Measurements from ENCODE around the gene HSP90B1. TPM values are rescaled to one million over a fixed set of nuclear protein-coding genes. Genes with fewer than 3 reads are reported as not detected.

The HSP90B1 gene
- 496 and 954 TPM in 2 replicates for total RNA-seq (2016; rRNA removed; fragmentation: Illumina TruSeq; extraction: Trizol)
- total RNA-seq (2016; cell fraction: cytosol; rRNA removed; fragmentation: Illumina TruSeq; extraction: Trizol; ENCODE audit: low read depth): 47.0 and 69.8 TPM in 2 replicates
- 468 and 962 TPM in 2 replicates for total RNA-seq (2016; cell fraction: insoluble cytoplasmic fraction; rRNA removed; fragmentation: Illumina TruSeq; extraction: Trizol)
- 69.5 and 84.4 TPM in 2 replicates for total RNA-seq (2016; cell fraction: membrane; rRNA removed; fragmentation: Illumina TruSeq; extraction: Trizol)
- total RNA-seq (2016; cell fraction: nucleus; rRNA removed; fragmentation: Illumina TruSeq; extraction: Trizol): 1,047 and 1,178 TPM in 2 replicates
- polyA plus RNA-seq (2011; rRNA removed): 621 and 800 TPM in 2 replicates
- polyA plus RNA-seq (2011; cell fraction: cytosol; rRNA removed): 280 and 440 TPM in 2 replicates
- 376 and 536 TPM in 2 replicates for polyA plus RNA-seq (2011; cell fraction: nucleus; rRNA removed)
- 1,055 and 1,205 TPM in 2 replicates for polyA plus RNA-seq (2012)
- 44.1 and 50.8 TPM in 2 replicates for polyA plus RNA-seq (2016; cell fraction: cytosol; fragmentation: Illumina TruSeq; extraction: Trizol; ENCODE audit: low read depth)
- polyA plus RNA-seq (2016; cell fraction: insoluble cytoplasmic fraction; fragmentation: Illumina TruSeq; extraction: Trizol; ENCODE audit: low read depth): 498 and 522 TPM in 2 replicates
- 50.1 and 59.6 TPM in 2 replicates for polyA plus RNA-seq (2016; cell fraction: membrane; fragmentation: Illumina TruSeq; extraction: Trizol; ENCODE audit: low read depth)
- 1,450 and 1,620 TPM in 2 replicates for polyA plus RNA-seq (2016; cell fraction: nucleus; fragmentation: Illumina TruSeq; extraction: Trizol; ENCODE audit: insufficient read depth, low read depth)
- polyA minus RNA-seq (2011; rRNA and poly(A)+ RNA removed; ENCODE audit: low replicate concordance): 80.4 and 149 TPM in 2 replicates
- 307 and 357 TPM in 2 replicates for polyA minus RNA-seq (2011; cell fraction: cytosol; rRNA and poly(A)+ RNA removed)
- polyA minus RNA-seq (2011; cell fraction: nucleus; rRNA and poly(A)+ RNA removed): 422 and 476 TPM in 2 replicates
- Bru-seq, nascent RNA: percentile 98 among the genes with signal in this experiment
- percentile 99 among the genes with signal in this experiment for BruChase-seq, experiment 1, labeled RNA remaining after a 6-hour chase
- percentile 98 among the genes with signal in this experiment for BruChase-seq, experiment 2, labeled RNA remaining after a 2-hour chase
- long read RNA-seq, experiment 1, transcript HSP90B1-201 (18 exons, 2,858 nt): major isoform, 229 of 737 reads
- long read RNA-seq, experiment 1, partial matches to known transcripts: 462 of 737 reads
- long read RNA-seq, experiment 1, other reads (novel, unspliced or antisense): 45 of 737 reads
- long read RNA-seq, experiment 2, transcript HSP90B1-201 (18 exons, 2,858 nt): major isoform, 379 of 1,253 reads
- long read RNA-seq, experiment 2, partial matches to known transcripts: 643 of 1,253 reads
- long read RNA-seq, experiment 2, other reads (novel, unspliced or antisense): 231 of 1,253 reads

- peak; percentile 86 for FAIRE-seq
- intact Hi-C loops (cut with micrococcal nuclease; ENCODE audit: unreplicated experiment): loop anchor here (1.0 to 10.0 kb wide), 3 partner anchors 27 to 155 kb away; partner anchors contain the start of gene TDG
- no TSS peak for BruUV-seq (replicated peaks)
- TF ChIP-seq HMG20B (CRISPR knock-in tag; conservative IDR thresholded peaks at IDR 0.05) (no peak), ZNF253 (CRISPR knock-in tag; IDR thresholded peaks at IDR 0.05; ENCODE audit: borderline replicate concordance) (peak; percentile 59; the same call in 1 of the 2 replicates), NFE2L1 (CRISPR knock-in tag; IDR thresholded peaks at IDR 0.05; ENCODE audit: borderline replicate concordance) (no peak), STAT6 (CRISPR knock-in tag; IDR thresholded peaks at IDR 0.05; ENCODE audit: borderline replicate concordance) (no peak), ZNF816 (CRISPR knock-in tag; IDR thresholded peaks at IDR 0.05; ENCODE audit: borderline replicate concordance) (0 out of 2 replicates have a peak, but pooled peaks have one; percentile 50), ZFP62 (CRISPR knock-in tag; IDR thresholded peaks at IDR 0.05) (no peak)
- TF ChIP-seq, protein P1, sequence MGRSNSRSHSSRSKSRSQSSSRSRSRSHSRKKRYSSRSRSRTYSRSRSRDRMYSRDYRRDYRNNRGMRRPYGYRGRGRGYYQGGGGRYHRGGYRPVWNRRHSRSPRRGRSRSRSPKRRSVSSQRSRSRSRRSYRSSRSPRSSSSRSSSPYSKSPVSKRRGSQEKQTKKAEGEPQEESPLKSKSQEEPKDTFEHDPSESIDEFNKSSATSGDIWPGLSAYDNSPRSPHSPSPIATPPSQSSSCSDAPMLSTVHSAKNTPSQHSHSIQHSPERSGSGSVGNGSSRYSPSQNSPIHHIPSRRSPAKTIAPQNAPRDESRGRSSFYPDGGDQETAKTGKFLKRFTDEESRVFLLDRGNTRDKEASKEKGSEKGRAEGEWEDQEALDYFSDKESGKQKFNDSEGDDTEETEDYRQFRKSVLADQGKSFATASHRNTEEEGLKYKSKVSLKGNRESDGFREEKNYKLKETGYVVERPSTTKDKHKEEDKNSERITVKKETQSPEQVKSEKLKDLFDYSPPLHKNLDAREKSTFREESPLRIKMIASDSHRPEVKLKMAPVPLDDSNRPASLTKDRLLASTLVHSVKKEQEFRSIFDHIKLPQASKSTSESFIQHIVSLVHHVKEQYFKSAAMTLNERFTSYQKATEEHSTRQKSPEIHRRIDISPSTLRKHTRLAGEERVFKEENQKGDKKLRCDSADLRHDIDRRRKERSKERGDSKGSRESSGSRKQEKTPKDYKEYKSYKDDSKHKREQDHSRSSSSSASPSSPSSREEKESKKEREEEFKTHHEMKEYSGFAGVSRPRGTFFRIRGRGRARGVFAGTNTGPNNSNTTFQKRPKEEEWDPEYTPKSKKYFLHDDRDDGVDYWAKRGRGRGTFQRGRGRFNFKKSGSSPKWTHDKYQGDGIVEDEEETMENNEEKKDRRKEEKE (IDR thresholded peaks at IDR 0.05): no peak
- TF ChIP-seq, protein P2, sequence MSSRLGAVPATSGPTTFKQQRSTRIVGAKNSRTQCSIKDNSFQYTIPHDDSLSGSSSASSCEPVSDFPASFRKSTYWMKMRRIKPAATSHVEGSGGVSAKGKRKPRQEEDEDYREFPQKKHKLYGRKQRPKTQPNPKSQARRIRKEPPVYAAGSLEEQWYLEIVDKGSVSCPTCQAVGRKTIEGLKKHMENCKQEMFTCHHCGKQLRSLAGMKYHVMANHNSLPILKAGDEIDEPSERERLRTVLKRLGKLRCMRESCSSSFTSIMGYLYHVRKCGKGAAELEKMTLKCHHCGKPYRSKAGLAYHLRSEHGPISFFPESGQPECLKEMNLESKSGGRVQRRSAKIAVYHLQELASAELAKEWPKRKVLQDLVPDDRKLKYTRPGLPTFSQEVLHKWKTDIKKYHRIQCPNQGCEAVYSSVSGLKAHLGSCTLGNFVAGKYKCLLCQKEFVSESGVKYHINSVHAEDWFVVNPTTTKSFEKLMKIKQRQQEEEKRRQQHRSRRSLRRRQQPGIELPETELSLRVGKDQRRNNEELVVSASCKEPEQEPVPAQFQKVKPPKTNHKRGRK (CRISPR knock-in tag; IDR thresholded peaks at IDR 0.05): no peak
These were observed at the start of gene HSP90B1 for GRCh38 chr12:103930034-103930786. HSP90B1 (plus strand) TSS chr12:103930410; CDS start chr12:103930516, 106 bp downstream.

More at GRCh38 chr12:103930034-103930786, at the start of gene HSP90B1:
- peak; percentile 100 for DNase-seq (ENCODE audit: low spot score)
- Histone ChIP-seq H3K4me3 (replicated peaks in 1 of 3; ENCODE audit: insufficient read depth in 1 of 3, low read depth in 2 of 3, low read length in 3 of 3) (peak within 1 kb of the TSS; percentile 84 to 87 (median 85)), H2AFZ (ENCODE audit: low read length) (peak within 1 kb of the TSS; percentile 97), H4K20me1 (ENCODE audit: insufficient read depth, low read length) (peaks cover 26% of the 10 kb centered on the region), H3K27ac (ENCODE audit: extremely low read length, insufficient read depth, low read length) (peak within 1 kb of the TSS; percentile 90), H3K9ac (ENCODE audit: insufficient read depth, low read depth, low read length) (peak within 1 kb of the TSS; percentile 93), H3K36me3 (replicated peaks in 1 of 2; ENCODE audit: control insufficient read depth in 1 of 2, insufficient read depth in 2 of 2, low read length in 2 of 2) (peaks cover 6 to 30% of the 10 kb centered on the region in 2 experiments), H3K4me2 (ENCODE audit: low read depth, low read length) (peak within 1 kb of the TSS; percentile 87), H3K79me2 (ENCODE audit: insufficient read depth, low read length) (peaks cover 44% of the 10 kb centered on the region), H3K27me3 (ENCODE audit: control insufficient read depth in 1 of 2, insufficient read depth in 2 of 2, low read length in 2 of 2) (no peaks in the 10 kb centered on the region; a peak in 1 of 5 replicates), H3K4me1 (ENCODE audit: insufficient read depth, low read length) (peaks cover 45% of the 10 kb centered on the region), H3K9me3 (ENCODE audit: low read length) (no peaks in the 10 kb centered on the region)
- peak; percentile 87 for ATAC-seq
- under 1% methylated on average over 33 of the region's 56 CpGs for WGBS (ENCODE audit: low lambda C conversion rate)
- in situ Hi-C loops (cut with HindIII; ENCODE audit: extremely low pct_ligation_motif_present, low pct_unique_long_range_greater_than_20kb): no loop called here
- ChIA-PET CTCF (ENCODE audit: low intra/inter-chr PET ratio, low total read pairs) (no interaction called here), POLR2A (interaction anchor here (0.6 to 2.1 kb wide), 18 partner anchors 10 to 356 kb away, joined by 3 to 60 read pairs (median 6); partner anchors contain the start of genes HCFC2, NFYB, NT5DC3 and TDG)
